H1 (cell line): ENCODE measurements around the gene CACNA1C. TPM values are rescaled to one million over a fixed set of nuclear protein-coding genes. Genes with fewer than 3 reads are reported as not detected.

Source experiments
- CTCF ChIA-PET: fragments of 300-600 bp; sonication (Branson Sonifier 250); formaldehyde crosslinking; loops from one replicate; lab custom pipeline; 2021; ENCODE audit not compliant: partially characterized antibody; lab: Charles Lee
- POLR2A ChIA-PET: fragments of 300-600 bp; sonication (Branson Sonifier 250); formaldehyde crosslinking; loops from one replicate; lab custom pipeline; 2021; ENCODE audit warnings: inconsistent platforms; ENCODE audit not compliant: partially characterized antibody; lab: Charles Lee
- DNase-seq, 2 experiments: peaks; one replicate each; pipeline versions ENCODE4 v3.0.0 to v3.0.0-alpha.2; 2010 to 2022; ENCODE audit warnings: low spot score in 2 of 2, low read depth in 1 of 2, mixed read lengths in 1 of 2
- FAIRE-seq: peaks from 2 replicates; lab custom pipeline; 2011; peaks lifted over from hg19 to GRCh38; lab: Jason Lieb, UNC
- H2AFZ ChIP-seq: 2 replicates; pipeline ENCODE4 v1.8.1; 2012; ENCODE audit warnings: low read length, inconsistent platforms
- H2AK5ac ChIP-seq: 2 replicates; pipeline ENCODE4 v1.6.1; 2013; ENCODE audit warnings: low read depth, low read length
- H2BK120ac ChIP-seq: replicated peaks from 2 replicates; pipeline ENCODE3; 2013; ENCODE audit warnings: low read depth, low read length, inconsistent platforms
- H2BK12ac ChIP-seq: 2 replicates; pipeline ENCODE4 v1.6.1; 2013; ENCODE audit warnings: low read depth, low read length
- H2BK15ac ChIP-seq: 2 replicates; pipeline ENCODE4 v1.6.1; 2013; ENCODE audit warnings: low read length
- H2BK20ac ChIP-seq: 2 replicates; pipeline ENCODE4 v1.6.1; 2013; ENCODE audit warnings: low read length
- H2BK5ac ChIP-seq: 2 replicates; pipeline ENCODE4 v1.6.1; 2013; ENCODE audit warnings: low read depth, low read length
- H3K14ac ChIP-seq: 2 replicates; pipeline ENCODE4 v1.6.1; 2013; ENCODE audit warnings: inconsistent platforms; ENCODE audit not compliant: insufficient read length
- H3K18ac ChIP-seq: 2 replicates; pipeline ENCODE4 v1.6.1; 2013; ENCODE audit warnings: low read length; ENCODE audit errors: extremely low read depth
- H3K23ac ChIP-seq: 2 replicates; pipeline ENCODE4 v1.6.1; 2013; ENCODE audit warnings: inconsistent platforms; ENCODE audit not compliant: insufficient read length
- H3K23me2 ChIP-seq: 2 replicates; pipeline ENCODE4 v1.6.1; 2013; ENCODE audit warnings: low read depth, low read length
- H3K27ac ChIP-seq: 2 replicates; pipeline ENCODE4 v1.6.1; 2011; ENCODE audit warnings: low read depth, low read length, inconsistent platforms
- H3K27me3 ChIP-seq, 4 experiments: replicated peaks in 1 of 4; 1 replicate in 1 of 4; 2 replicates in 3 of 4; pipeline versions ENCODE4 v1.6.1 to v1.8.1; 2011 to 2013; ENCODE audit warnings: low read length in 3 of 4, mild to moderate bottlenecking in 3 of 4, inconsistent platforms in 2 of 4, mixed read lengths in 2 of 4, moderate library complexity in 1 of 4; ENCODE audit not compliant: control insufficient read depth in 3 of 4, insufficient read depth in 3 of 4; ENCODE audit errors: extremely low read depth in 1 of 4
- H3K36me3 ChIP-seq, 4 experiments: 2 replicates each; pipeline versions ENCODE4 v1.6.1 to v1.8.1; 2011 to 2013; ENCODE audit warnings: mild to moderate bottlenecking in 4 of 4, low read length in 3 of 4, moderate library complexity in 2 of 4, control low read depth in 1 of 4, inconsistent platforms in 1 of 4; ENCODE audit not compliant: insufficient read depth in 4 of 4, control insufficient read depth in 2 of 4
- H3K4ac ChIP-seq: replicated peaks from 2 replicates; pipeline ENCODE3; 2013; ENCODE audit warnings: low read length, low read depth, mixed read lengths, inconsistent platforms; ENCODE audit not compliant: insufficient read length
- H3K4me1 ChIP-seq, 4 experiments: replicated peaks in 1 of 4; 1 replicate in 1 of 4; 2 replicates in 3 of 4; pipeline versions ENCODE4 v1.6.1 to v1.8.1; 2011 to 2013; ENCODE audit warnings: low read length in 3 of 4, inconsistent platforms in 2 of 4, mixed read lengths in 1 of 4; ENCODE audit not compliant: insufficient read depth in 4 of 4, control insufficient read depth in 3 of 4
- H3K4me2 ChIP-seq, 2 experiments: 2 replicates each; pipeline versions ENCODE4 v1.6.1 to v1.8.1; 2011 to 2013; ENCODE audit warnings: low read depth in 2 of 2, low read length in 2 of 2, control low read depth in 1 of 2, inconsistent platforms in 1 of 2, mild to moderate bottlenecking in 1 of 2; ENCODE audit not compliant: insufficient read depth in 1 of 2
- H3K4me3 ChIP-seq, 4 experiments: fragments of 200-600, 300-600 bp in 1 of 4; sonication (generic), shearing (Covaris generic), sonication (Bioruptor Twin) in 1 of 4; 2 replicates each; pipeline versions ENCODE4 v1.5.1 to v1.8.1; 2011 to 2016; ENCODE audit warnings: low read length in 4 of 4, low read depth in 3 of 4, control low read depth in 2 of 4, inconsistent platforms in 2 of 4, mild to moderate bottlenecking in 2 of 4, mixed read lengths in 1 of 4, moderate library complexity in 1 of 4; ENCODE audit not compliant: insufficient read depth in 2 of 4; ENCODE audit errors: extremely low read depth in 1 of 4
- H3K56ac ChIP-seq: replicated peaks from 2 replicates; pipeline ENCODE3; 2013; ENCODE audit warnings: low read depth, mild to moderate bottlenecking, mixed read lengths, low read length, inconsistent platforms; ENCODE audit not compliant: insufficient read length
- H3K79me1 ChIP-seq: 2 replicates; pipeline ENCODE4 v1.6.1; 2013; ENCODE audit warnings: low read depth, low read length, control low read depth
- H3K79me2 ChIP-seq, 2 experiments: 2 replicates each; pipeline versions ENCODE4 v1.6.1 to v1.8.1; 2012 to 2013; ENCODE audit warnings: low read length in 2 of 2, mild to moderate bottlenecking in 2 of 2, inconsistent platforms in 1 of 2; ENCODE audit not compliant: insufficient read depth in 2 of 2, control insufficient read depth in 1 of 2
- H3K9ac ChIP-seq, 4 experiments: replicated peaks in 1 of 4; 1 replicate in 1 of 4; 2 replicates in 3 of 4; pipeline versions ENCODE4 v1.6.1 to v1.8.1; 2011 to 2013; ENCODE audit warnings: low read depth in 3 of 4, low read length in 3 of 4, control low read depth in 2 of 4, mild to moderate bottlenecking in 2 of 4, moderate library complexity in 2 of 4, inconsistent platforms in 1 of 4; ENCODE audit errors: extremely low read depth in 1 of 4
- H3K9me3 ChIP-seq, 2 experiments: 2 replicates each; pipeline versions ENCODE4 v1.6.1 to v1.8.1; 2012 to 2013; ENCODE audit warnings: mild to moderate bottlenecking in 2 of 2, moderate library complexity in 2 of 2, control low read depth in 1 of 2, inconsistent platforms in 1 of 2, low read depth in 1 of 2, low read length in 1 of 2, mixed read lengths in 1 of 2; ENCODE audit not compliant: insufficient read depth in 2 of 2
- H4K20me1 ChIP-seq, 2 experiments: replicated peaks in 1 of 2; 2 replicates each; pipeline versions ENCODE3 to v1.8.1; 2011 to 2013; ENCODE audit warnings: inconsistent platforms in 2 of 2, low read length in 2 of 2, mild to moderate bottlenecking in 1 of 2; ENCODE audit not compliant: insufficient read depth in 2 of 2, control insufficient read depth in 1 of 2
- H4K5ac ChIP-seq: 2 replicates; pipeline ENCODE4 v1.6.1; 2013; ENCODE audit warnings: low read length, low read depth, mixed read lengths, inconsistent platforms; ENCODE audit not compliant: insufficient read length
- H4K8ac ChIP-seq: 2 replicates; pipeline ENCODE4 v1.8.0; 2013; ENCODE audit warnings: mild to moderate bottlenecking, moderate library complexity, low read length, inconsistent platforms; ENCODE audit not compliant: insufficient read depth; ENCODE audit errors: extremely low read depth
- H4K91ac ChIP-seq: replicated peaks from 2 replicates; pipeline ENCODE3; 2013; ENCODE audit warnings: low read length, mixed read lengths, inconsistent platforms; ENCODE audit not compliant: insufficient read length
- ATF2 ChIP-seq: IDR thresholded peaks from 2 replicates; pipeline ENCODE4 v1.6.1; 2012; ENCODE audit warnings: low read length, inconsistent platforms
- BACH1 ChIP-seq: IDR thresholded peaks from 2 replicates; pipeline ENCODE4 v1.6.1; 2012; ENCODE audit warnings: low read length, improper control_type of control experiment
- BCL11A ChIP-seq, 2 experiments: IDR thresholded peaks; one replicate each; pipeline ENCODE4 v1.6.1; 2011; ENCODE audit warnings: low read depth in 2 of 2, low read length in 2 of 2, mild to moderate bottlenecking in 2 of 2
- MAX ChIP-seq: IDR thresholded peaks from 2 replicates; pipeline ENCODE4 v1.6.1; 2012; ENCODE audit warnings: inconsistent platforms
- NANOG ChIP-seq: IDR thresholded peaks from 2 replicates; pipeline ENCODE4 v1.6.1; 2011; ENCODE audit warnings: low read length, low read depth, mild to moderate bottlenecking, inconsistent platforms; ENCODE audit not compliant: insufficient read depth, poor library complexity, severe bottlenecking
- NRF1 ChIP-seq: IDR thresholded peaks from 2 replicates; pipeline ENCODE4 v1.6.1; 2011; ENCODE audit warnings: mild to moderate bottlenecking, low read depth, low read length, improper control_type of control experiment
- RNF2 ChIP-seq: fragments of 200-900, 300-1000 bp; sonication (generic); IDR thresholded peaks from 2 replicates; pipeline ENCODE4 v1.7.1; 2016; ENCODE audit warnings: borderline replicate concordance, low read depth, mild to moderate bottlenecking, antibody characterized with exemption, low read length; ENCODE audit not compliant: poor library complexity, severe bottlenecking; ENCODE audit errors: missing control alignments
- SIRT6 ChIP-seq: IDR thresholded peaks from one replicate; pipeline ENCODE4 v1.7.1; 2012; ENCODE audit warnings: low read length, inconsistent platforms
- SIX5 ChIP-seq: IDR thresholded peaks from 2 replicates; pipeline ENCODE4 v1.6.1; 2011; ENCODE audit warnings: mild to moderate bottlenecking, low read depth, low read length
- TBP ChIP-seq: IDR thresholded peaks from 2 replicates; pipeline ENCODE4 v1.6.1; 2011; ENCODE audit warnings: low read depth, low read length, improper control_type of control experiment
- TEAD4 ChIP-seq: IDR thresholded peaks from 2 replicates; pipeline ENCODE4 v1.6.1; 2012; ENCODE audit warnings: low read depth, low read length, inconsistent platforms, mixed read lengths
- WGBS, 2 experiments: shearing (Covaris generic) in 1 of 2; methylation state at CpG; one replicate each; pipeline versions ENCODE4 v1.1.6 to v1.1.7; 2013 to 2015; ENCODE audit warnings: low lambda C conversion rate in 2 of 2, mixed read lengths in 2 of 2, inconsistent platforms in 1 of 2, low coverage in 1 of 2, missing lambda C conversion rate in 1 of 2; ENCODE audit not compliant: insufficient replicate concordance in 2 of 2, insufficient coverage in 1 of 2, insufficient read length in 1 of 2; ENCODE audit errors: extremely low coverage in 1 of 2, missing lambda C conversion rate in 1 of 2; 5-methylcytosine and 5-hydroxymethylcytosine counted together
- polyA plus RNA-seq, 7 experiments: library from polyadenylated mRNA; depleted of rRNA in 3 of 7; stranded (reverse) in 5 of 7; unstranded in 2 of 7; fragments of >200 nt in 5 of 7; fragments of 200-250 nt in 2 of 7; gene quantifications; 1 replicate in 5 of 7; 2 replicates in 1 of 7; 4 replicates in 1 of 7; pipeline versions ENCODE4 v1.2.1 to v1.2.3, GENCODE V29; 2011 to 2013; ENCODE audit warnings: missing spikeins in 2 of 7, mixed read lengths in 2 of 7
- total RNA-seq: library from RNA; stranded (reverse); fragmentation: NEBNext Ultra II Directional; extraction: Animal tissue kit (Norgen Biotek cat#: 25700); gene quantifications from 2 replicates; pipeline ENCODE4 v1.2.1, GENCODE V29; 2021

Gene CACNA1C
- total and polyA plus RNA-seq, 2 of the 8 experiments (the other 6 are each of a cell fraction or from before 2014, with no cell fraction given), result 1.3 TPM

GRCh38 chr12:2461645-2462044 is 408.9 kb downstream of the CACNA1C start:
- TF ChIP-seq SIX5 (no peak), NANOG (no peak), ATF2 (no peak), NRF1 (no peak), BCL11A (IDR thresholded peaks at IDR 0.05; ENCODE audit: low read depth in 2 of 2, low read length in 2 of 2) (no peak), RNF2 (no peak), TEAD4 (no peak), SIRT6 (no peak), MAX (no peak), BACH1 (no peak), TBP (no peak)
- Histone ChIP-seq H4K20me1 (no peaks in the 10 kb centered on the region), H3K23me2 (no peaks in the 10 kb centered on the region), H3K27ac (no peak overlapping the region), H3K4me1 (0 out of 7 replicates have a peak, but pooled peaks cover 0 to 2% (median 0%) of the 10 kb centered on the region in 4 experiments), H3K4me2 (no peak overlapping the region), H2BK120ac (no peak overlapping the region), H4K8ac (no peak overlapping the region), H2BK12ac (no peak overlapping the region), H2AK5ac (no peak overlapping the region), H3K14ac (no peak overlapping the region), H2BK5ac (no peak overlapping the region), H3K79me2 (no peaks in the 10 kb centered on the region), H3K18ac (no peak overlapping the region), H3K9ac (no peak overlapping the region), H3K56ac (no peak overlapping the region), H3K36me3 (no peaks in the 10 kb centered on the region), H2AFZ (no peak overlapping the region), H3K79me1 (no peaks in the 10 kb centered on the region), H3K9me3 (no peaks in the 10 kb centered on the region), H4K5ac (no peak overlapping the region), H3K4ac (no peak overlapping the region), H3K27me3 (no peaks in the 10 kb centered on the region; a peak in 1 of 7 replicates), H3K4me3 (no peak overlapping the region), H2BK15ac (no peak overlapping the region), H4K91ac (no peak overlapping the region), H2BK20ac (no peak overlapping the region), H3K23ac (no peak overlapping the region)
- POLR2A ChIA-PET, result interaction anchor here (1.4 kb wide), 1 partner anchor 8 kb away, joined by 5 read pairs; no protein-coding TSS in a partner anchor
- CTCF ChIA-PET, result interaction anchor here (0.8 to 1.4 kb wide), 6 partner anchors 9 to 119 kb away, joined by 3 to 6 read pairs (median 3); no protein-coding TSS in a partner anchor
- DNase-seq (no peak), FAIRE-seq (no peak)
- WGBS, 2 experiments, result 91% methylated on average over 11 of the region's 12 CpGs; no CpG with 5 or more reads in 1 of the 2 experiments
